GM21825 (cell line): ENCODE results near the gene ATG9A.
"Not testable (repeated sequence)": the region's sequence is repeated elsewhere in the genome, so short reads cannot be mapped to it uniquely, and the experiment has no call there.

Source experiments
- ATAC-seq: cut with Tn5 transposase; IDR thresholded peaks from one replicate; pipeline ENCODE4 v1.9.1; 2021; ENCODE audit warnings: mild to moderate bottlenecking, moderate library complexity; ENCODE audit not compliant: unreplicated experiment

The ATG9A gene, protein sequence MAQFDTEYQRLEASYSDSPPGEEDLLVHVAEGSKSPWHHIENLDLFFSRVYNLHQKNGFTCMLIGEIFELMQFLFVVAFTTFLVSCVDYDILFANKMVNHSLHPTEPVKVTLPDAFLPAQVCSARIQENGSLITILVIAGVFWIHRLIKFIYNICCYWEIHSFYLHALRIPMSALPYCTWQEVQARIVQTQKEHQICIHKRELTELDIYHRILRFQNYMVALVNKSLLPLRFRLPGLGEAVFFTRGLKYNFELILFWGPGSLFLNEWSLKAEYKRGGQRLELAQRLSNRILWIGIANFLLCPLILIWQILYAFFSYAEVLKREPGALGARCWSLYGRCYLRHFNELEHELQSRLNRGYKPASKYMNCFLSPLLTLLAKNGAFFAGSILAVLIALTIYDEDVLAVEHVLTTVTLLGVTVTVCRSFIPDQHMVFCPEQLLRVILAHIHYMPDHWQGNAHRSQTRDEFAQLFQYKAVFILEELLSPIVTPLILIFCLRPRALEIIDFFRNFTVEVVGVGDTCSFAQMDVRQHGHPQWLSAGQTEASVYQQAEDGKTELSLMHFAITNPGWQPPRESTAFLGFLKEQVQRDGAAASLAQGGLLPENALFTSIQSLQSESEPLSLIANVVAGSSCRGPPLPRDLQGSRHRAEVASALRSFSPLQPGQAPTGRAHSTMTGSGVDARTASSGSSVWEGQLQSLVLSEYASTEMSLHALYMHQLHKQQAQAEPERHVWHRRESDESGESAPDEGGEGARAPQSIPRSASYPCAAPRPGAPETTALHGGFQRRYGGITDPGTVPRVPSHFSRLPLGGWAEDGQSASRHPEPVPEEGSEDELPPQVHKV

DNA sequence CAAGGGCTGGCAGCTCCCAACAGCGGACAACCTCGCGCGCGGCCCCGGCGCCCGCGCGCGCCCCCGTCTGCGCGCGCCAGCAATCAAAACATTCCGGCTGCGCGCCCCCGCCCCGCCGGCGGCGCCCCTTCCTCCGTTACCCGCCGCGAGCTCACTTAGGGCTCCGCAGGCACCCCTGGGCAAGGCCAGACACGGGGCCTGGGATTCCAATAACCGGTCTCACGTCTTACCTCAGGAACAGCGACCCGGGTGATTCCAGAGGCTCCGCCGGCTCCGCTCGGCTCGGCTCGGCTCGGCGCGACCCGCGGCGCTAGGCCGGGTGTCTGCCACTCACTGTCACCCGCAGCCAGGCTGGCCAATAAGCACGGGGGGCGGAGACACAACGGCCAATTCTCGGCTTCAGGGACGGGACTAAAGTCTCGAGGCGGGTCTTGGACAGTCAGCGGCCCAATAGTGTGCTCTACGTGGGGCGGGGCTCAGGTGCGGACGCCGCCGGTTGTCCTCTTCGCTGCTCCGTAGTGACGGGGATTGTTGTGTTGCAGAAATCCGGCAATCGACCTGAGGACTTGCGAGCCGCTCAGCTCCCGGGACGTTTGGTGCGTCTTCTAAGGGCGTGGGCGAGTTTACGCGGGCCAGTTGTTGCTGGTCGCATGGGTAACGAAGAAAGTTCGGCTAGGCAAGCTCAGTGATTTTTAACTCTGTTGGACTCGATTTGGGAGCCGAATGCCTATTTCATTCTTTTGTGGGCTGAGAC lies at the start of gene ATG9A, which contains the start of gene ANKZF1:
Gene ATG9A (minus strand): TSS at position 332 of the 754 bp plus-strand sequence. CDS start 1,612 bp downstream, outside the sequence.
Gene ANKZF1 (plus strand): TSS at position 502 of the 754 bp plus-strand sequence. CDS start 452 bp downstream, outside the sequence.
- peak; percentile 94 for ATAC-seq

DNA sequence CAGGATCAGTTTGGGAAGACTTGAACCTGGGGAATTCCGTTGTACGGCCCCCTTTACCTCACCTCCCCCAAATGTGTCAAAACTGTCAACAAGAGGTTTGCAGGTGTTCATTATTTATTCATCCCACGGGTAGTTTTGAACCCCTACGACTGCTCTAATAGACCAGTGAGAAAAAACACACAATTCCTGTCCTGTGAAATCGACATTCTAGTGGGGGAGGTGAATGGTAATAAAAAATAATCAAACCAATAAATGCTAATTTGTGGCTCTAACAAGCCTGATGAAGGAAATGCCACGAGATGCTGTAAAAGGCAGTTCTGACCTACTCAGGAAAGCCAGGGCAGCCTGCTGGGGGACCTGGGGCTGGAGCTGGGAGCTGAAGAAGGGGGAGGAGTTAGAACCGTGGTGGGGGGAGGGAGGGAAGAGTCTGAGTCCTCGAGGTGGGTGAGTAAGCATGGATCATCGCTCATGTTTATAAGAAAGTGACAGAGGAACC lies 49.3 kb upstream of the ATG9A start:
- ATAC-seq, result no peak

DNA sequence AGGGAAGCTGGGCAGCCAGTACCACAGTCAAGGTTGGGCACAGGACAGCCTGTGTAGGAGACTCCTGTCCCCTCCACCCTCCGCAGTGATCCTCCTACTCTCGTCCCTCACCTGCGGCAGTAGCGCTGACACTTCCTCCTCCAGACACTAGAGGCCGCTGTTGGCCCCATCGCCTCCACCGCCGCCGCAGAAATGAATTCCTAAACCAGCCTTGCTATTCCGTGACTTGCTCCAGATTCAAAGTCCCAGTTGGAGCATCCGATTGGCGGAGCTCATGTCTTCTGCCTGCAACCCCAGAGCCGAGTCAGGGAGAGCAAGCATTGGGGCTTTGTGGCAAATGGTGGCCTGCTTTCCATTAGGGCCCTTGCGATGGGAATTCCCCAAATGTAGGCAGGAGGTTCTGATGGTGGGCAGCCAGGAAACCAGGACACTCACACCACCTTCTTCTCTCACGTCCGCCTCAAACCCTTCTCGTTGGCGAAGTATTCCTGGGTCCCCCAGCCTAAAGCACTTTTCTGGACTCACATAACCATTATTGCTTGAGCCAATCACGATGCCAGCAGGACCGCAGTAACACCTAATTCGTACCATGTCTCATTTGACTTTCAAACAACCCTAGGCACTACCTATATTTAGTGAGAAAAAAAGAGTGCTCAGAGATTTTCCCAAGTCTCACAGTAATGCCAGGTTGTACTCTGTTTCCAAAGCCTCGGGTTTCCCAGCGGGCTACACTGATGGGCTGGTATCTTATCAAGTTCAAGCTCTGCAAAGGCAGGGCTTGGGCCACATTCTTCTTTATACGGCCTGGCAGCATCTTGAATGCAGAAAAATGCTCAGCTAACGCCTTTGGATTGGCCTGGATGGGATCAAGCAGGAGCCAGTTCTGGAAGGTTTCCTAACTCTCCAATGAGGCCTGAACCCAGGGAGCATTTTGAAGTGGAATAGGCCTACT lies 48.5 kb upstream of the ATG9A start:
- ATAC-seq, result peak; percentile 25

DNA sequence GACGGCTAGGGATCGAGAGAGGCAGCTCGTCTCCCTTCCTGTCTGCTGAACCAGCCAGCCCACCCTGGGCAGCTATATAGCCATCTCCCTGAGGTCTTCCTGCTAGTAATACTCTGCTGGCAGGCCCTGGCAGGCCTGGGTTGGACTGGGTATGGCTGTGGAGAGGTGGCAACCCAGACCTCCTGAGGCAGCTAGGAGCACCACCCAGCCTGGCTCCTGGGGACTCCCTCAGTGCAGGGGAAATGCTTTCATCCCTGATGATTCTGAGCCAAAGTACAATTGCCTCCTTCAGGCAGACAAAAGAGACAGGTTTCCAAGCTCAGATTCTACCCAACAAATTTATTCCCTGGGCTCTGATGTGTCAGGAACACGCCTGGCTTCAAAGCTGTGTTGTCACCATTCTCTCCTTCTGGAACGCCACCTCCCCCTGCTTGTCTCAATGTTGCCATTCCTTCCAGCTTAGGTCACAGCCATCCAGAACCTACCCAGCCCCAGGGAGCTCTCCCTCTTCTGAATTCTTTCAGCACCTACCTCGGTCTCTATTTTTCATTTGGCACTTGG lies 45.0 kb upstream of the ATG9A start:
- ATAC-seq, result no peak

DNA sequence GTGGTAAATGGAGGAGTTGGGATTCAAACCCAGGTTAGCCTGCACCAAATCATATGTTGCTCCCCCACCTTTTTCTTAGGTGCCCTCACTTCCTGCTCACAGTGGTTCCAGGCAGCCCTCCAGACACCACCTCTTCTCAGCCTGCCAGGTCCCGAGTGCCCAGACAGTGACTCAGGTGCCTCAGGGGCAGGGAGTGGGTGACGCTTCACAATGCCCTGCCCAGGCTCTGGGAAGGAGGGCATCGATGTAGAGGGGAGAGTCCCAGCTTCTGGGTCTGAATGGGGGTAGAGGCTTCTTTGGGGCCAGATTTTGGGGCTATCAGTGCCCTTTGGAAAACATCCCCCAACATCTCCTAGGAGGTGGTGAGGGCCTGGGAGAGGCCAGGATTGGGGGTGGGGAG lies 44.5 kb upstream of the ATG9A start:
- ATAC-seq, result no peak

DNA sequence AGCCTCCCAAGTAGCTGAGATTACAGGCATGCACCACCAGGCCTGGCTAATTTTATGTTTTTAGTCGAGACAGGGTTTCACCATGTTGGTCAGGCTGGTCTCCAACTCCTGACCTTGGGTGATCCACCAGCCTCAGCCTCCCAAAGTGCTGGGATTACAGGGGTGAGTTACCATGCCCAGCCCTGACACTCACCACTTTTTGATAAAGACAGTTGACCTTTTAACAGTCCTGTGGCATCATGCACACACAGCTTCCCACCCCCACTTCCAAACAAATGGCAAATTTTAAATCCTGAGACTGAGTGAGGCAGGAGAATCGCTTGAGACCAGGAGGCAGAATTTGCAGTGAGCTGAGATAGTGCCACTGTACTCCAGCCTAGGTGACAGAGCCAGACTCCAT lies 43.6 kb upstream of the ATG9A start:
- ATAC-seq, result no peak

DNA sequence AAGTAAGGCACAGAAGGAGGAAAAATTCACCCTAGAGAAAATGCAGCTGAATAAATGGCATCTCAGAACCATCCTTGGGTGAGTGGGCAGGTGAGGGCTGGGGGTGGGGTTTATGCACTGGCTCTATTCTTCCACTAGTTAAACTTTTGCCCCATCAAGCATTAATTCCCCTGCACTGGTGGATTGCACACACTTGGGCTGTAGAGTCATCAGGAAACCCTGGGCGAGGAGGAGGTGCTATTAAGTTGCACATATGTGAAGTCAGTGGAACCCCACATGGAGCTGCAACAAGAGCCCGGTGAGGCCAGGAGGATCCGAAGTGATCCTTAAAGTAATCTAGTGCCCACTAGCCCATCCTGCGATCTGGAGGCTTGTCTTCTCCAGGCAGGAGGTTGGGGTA lies 42.9 kb upstream of the ATG9A start:
- ATAC-seq, result no peak

DNA sequence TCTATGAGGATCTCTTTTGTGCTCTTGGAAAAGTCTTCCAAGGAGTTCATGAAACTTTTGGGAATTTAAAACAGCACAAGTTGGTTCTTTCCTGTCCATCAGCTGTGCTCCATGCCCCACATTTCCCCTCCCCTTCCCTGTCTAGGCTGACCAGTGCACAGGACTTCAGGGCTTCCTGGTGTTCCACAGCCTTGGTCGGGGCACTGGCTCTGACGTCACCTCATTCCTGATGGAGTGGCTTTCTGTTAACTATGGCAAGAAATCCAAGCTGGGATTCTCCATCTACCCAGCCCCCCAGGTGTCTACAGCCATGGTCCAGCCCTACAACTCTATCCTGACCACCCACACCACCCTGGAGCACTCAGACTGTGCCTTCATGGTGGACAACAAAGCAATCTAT lies 41.6 kb upstream of the ATG9A start:
- no peak for ATAC-seq

DNA sequence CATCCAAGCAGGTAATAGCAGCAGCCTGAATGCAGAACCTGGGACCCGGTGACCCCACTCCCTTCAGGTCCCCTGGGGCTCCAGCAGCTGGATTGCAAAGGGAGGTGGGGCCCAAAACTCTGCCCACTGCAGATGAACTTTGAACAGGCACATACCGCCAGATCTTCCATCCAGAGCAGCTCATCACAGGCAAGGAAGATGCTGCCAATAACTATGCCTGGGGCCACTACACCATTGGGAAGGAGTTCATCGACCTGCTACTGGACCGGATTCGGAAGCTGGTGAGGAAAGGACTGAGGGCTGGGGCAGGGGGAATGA lies 40.6 kb upstream of the ATG9A start:
- no peak for ATAC-seq

DNA sequence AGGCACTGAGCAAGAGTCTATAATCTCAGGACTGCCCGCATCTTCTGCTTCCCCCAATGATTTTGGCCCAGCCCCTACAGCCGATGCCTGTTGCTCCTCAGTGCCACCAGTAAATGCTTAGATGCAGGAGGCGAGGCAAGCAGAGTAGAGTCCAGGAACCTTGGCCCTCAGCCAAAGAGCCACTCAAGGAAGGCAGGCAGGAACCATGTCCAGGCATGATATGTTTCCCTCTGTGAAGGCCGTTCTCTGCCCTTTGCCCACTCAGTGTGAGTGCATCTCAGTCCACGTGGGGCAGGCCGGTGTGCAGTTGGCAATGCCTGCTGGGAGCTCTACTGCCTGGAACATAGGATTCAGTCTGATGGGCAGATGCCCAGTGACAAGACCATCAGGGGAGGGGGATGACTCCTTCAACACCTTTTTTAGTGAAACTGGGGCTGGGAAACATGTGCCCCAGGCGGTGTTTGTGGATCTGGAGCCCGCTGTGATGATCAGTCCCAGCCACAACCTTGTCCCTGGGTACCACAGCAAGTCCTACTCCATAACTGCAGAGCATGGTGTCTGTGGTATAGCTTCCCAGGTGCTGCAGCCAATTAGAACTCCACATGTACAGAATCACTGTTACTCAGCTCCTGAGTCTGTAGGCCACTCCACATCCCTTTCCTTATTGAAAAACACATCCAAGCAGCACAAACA lies 40.1 kb upstream of the ATG9A start:
- ATAC-seq, result no peak

DNA sequence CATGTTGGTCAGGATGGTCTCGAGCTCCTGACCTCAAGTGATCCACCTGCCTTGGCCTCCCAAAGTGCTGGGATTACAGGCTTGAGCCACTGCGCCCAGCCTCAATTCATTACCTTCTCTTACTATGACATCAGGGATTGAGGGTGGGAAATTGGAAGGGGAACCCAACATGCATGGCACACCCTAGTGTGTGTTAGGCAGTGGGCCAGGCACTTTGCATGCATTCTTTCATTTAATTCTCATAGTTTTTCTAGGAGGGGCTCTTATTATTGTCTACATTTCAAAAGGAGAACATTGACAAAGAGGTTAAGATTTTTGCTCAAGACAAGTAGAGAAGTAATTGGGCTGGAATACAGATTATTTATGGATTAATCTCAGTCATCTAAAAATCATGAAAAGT lies 38.9 kb upstream of the ATG9A start:
- ATAC-seq, result no peak

DNA sequence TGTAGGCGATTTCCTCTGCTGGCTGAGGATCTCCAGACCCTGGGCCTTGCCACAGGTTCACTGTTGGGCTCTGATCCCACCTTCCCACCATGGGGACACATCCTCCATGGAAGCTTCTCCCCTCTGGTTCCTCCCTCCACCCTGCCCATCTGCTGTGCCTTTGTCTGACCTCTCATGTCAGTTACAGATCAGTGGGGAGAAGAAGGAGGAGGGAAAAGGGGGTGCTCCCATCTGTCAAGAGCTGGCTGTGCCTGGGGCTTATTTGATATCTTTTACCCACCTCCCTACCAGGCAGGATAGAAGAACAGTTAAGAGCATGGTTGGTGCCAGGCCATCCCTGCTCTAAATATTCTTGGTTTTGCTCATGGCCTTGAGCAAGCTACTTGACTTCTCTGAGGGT lies 37.5 kb upstream of the ATG9A start:
- no peak for ATAC-seq

DNA sequence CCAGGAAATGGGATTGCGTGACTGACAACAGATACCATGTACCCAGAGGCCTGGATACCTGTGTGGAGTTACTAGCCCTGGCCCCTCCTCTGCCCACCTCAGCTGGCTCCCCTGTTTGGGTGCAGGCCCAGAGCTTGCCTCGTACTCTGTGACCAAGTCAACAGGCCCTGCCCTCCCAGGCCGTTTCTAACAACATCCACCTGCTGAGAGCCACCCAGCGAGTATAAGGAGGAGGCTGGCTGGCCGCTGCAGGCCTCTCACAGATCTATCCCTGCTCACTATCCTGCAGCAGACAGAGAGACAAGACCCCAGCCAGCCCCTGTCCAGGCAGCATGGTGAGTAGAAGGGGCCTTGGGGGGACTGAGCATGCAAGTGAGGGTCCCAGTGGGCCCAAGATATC lies 36.8 kb upstream of the ATG9A start:
- ATAC-seq, result no peak

DNA sequence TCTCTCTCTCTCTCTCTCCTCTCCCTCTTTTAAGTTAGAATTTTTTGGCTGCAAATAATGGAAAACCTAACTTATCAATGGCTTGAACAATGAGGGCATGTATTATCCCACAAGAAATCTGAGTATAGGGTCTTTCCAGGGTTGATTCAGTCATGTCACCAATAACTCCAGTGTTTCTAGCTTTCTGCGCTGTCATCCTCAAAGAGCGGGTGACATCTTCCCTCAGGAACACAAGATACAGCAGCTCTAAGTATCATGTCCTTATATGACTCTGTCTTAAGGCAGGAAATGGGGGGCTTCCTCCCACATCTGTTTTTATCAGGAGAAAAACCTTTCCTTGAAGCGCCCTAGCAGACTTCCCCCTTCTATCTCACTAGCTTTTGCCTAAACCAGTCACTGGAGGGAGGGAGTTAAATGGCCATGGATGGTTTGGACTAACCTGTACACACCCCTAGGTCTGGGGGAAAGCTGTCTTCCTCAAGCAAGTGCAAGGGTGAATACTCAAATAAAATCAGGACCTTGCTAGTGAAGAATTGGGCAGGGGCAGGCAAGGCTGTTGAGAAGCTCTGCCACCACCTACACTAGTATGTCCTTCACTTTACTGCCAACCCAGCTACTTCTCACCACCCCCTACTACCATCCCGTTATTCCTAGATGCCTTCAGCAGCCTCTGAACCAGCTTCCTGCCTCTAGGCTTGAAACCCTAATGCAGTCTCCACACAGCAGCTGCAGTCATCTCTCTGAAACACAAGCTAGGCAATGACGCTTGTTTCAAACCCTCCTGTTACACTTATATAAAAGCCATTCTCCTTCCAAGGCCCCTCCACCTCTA lies 31.8 kb upstream of the ATG9A start:
- ATAC-seq, result no peak

DNA sequence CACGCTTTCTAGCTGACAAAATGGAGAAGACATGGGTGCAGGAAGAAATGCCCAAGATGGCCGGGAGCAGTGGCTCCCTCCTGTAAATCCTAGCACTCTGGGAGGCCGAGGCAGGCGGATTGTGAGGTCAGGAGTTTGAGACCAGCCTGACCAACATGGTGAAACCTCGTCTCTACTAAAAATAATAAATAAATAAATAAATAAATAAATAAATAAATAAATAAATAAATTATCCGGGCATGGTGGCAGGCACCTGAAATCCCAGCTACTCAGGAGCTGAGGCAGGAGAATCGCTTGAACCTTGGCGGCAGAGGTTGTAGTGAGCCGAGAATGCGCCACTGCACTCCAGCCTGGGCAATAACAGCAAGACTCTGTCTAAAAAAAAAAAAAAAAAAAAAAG lies 29.5 kb upstream of the ATG9A start:
- ATAC-seq, result not testable (repeated sequence)

DNA sequence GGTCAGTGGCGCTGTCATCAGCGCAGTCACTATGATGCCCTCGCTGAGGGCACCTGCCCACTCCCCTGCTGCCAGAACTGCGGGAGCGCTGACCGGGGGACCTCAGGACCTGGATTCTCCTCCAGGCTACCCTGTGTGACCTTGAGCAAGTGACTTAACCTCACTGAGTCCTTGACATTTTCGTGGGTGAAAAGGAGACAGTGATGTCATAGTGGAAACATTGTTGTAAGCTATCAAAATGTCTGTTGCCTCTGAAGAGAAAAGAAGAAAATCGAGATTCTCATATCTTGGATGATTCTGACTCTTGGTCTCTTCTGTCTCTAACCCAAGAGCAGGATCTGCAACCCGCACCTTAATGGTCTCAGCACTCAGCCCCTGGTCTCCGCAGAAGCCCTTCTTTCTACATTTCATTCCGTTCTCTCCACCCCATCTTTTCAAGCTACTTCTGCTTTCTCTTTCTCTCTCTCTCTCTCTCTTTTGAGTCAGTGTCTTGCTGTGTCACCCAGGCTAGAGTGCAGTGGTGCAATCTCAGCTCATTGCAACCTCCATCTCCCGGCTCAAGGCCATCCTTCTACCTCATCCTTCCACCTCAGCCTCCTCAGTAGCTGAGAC lies 25.3 kb upstream of the ATG9A start:
- peak; percentile 22 for ATAC-seq

DNA sequence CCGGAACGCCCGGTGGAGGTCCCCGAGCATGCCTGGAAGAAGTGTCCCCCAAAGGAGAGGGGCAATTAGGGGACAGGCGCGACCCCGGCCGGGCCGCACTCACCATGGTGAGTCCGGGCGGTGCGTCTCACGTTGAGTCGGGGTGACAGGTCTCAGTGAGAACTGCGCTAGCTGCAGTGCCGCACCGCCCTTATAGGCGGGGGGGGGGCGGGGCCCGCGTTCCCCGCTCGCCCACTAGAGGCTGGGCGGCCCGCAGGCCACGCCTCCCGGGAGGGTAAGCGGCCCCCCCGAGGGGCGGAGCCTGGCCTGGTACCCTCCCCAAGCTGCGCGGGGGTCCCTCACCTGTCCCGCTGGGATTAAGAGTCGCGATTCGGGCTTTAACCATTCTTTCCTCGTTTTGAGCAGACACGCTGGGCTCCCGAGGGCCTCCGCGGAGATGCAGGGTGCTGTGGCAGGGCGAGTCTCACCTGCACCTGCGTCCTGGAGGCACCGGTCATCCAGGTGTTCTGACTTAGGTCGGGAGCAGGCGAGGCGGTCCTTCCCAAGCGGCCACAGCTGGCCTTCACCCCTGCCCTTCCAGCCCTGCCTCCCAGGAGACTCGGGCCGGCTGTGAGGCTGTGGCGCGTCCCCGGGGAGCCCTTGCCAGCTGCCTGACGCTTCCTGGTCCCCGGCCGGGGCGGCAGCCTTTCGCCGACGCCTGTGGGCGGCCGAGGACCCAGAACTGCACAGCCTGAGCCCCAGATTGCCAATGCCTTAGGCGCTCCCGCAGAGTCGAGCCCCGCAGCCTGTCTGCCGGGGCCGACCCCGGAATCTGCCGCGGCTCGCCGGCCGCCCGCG lies 24.5 kb upstream of the ATG9A start, which contains the start of gene TUBA4A:
Gene TUBA4A (minus strand): TSS at position 166 of the 837 bp plus-strand sequence. CDS start 60 bp downstream, at position 106.
- peak; percentile 30 for ATAC-seq
